Fibroblast of lung (primary cell): ENCODE data around the gene ECHDC3.
"Not testable (repeated sequence)": the region's sequence is repeated elsewhere in the genome, so short reads cannot be mapped to it uniquely, and the experiment has no call there.

Experiments
- CTCF ChIP-seq, 2 donors: IDR thresholded peaks in 1 of 2; conservative IDR thresholded peaks in 1 of 2; 1 replicate in 1 of 2; 2 replicates in 1 of 2; pipeline ENCODE4 v1.5.1; 2011 to 2012; ENCODE audit warnings: low read length in 2 of 2, control low read depth in 1 of 2, inconsistent platforms in 1 of 2, low read depth in 1 of 2, mild to moderate bottlenecking in 1 of 2
- EZH2 ChIP-seq: IDR thresholded peaks from 2 replicates; pipeline ENCODE4 v1.5.1; 2012; ENCODE audit warnings: low read length, control low read depth, mild to moderate bottlenecking; ENCODE audit errors: missing control alignments

GRCh38 chr10:11736767-11737166 lies 5.4 kb upstream of the ECHDC3 start:
- not testable (repeated sequence) for TF ChIP-seq CTCF (conservative IDR thresholded peaks at IDR 0.05 in 1 of 2, IDR thresholded peaks at IDR 0.05 in 1 of 2; ENCODE audit: low read depth in 1 of 2, low read length in 2 of 2); EZH2
